Measurements from ENCODE around the gene C1QTNF3.
A peak's percentile ranks its signal among the peaks of the same experiment; 100 is the strongest.

Gene C1QTNF3

GRCh38 chr5:33984671-33985124, 58.3 kb downstream of the C1QTNF3 start, which contains the start of gene SLC45A2:
Gene SLC45A2, minus strand, starts transcription at chr5:33984693. Its CDS starts 110 bp downstream, at chr5:33984583.
- TF ChIP-seq CTCF (IDR thresholded peaks at IDR 0.05; ENCODE audit: low read depth, low read length), result no peak
- no peak for DNase-seq (ENCODE audit: extremely low read depth, low read depth)

- no peak for TF ChIP-seq CTCF (IDR thresholded peaks at IDR 0.05; ENCODE audit: low read depth, low read length)
- DNase-seq (ENCODE audit: extremely low read depth, low read depth), result no peak
Measured at GRCh38 chr5:33984178-33984577, 58.8 kb downstream of the C1QTNF3 start.

- no peak for TF ChIP-seq CTCF (IDR thresholded peaks at IDR 0.05; ENCODE audit: low read depth, low read length)
- DNase-seq (ENCODE audit: extremely low read depth, low read depth), result peak; percentile 34
Measured at GRCh38 chr5:33981408-33982162, 61.4 kb downstream of the C1QTNF3 start.

GRCh38 chr5:33980030-33980429, 63.0 kb downstream of the C1QTNF3 start:
- no peak for TF ChIP-seq CTCF (IDR thresholded peaks at IDR 0.05; ENCODE audit: low read depth, low read length)
- DNase-seq (ENCODE audit: extremely low read depth, low read depth), result no peak

GRCh38 chr5:33978306-33978705, 64.7 kb downstream of the C1QTNF3 start:
- DNase-seq (ENCODE audit: extremely low read depth, low read depth), result no peak
- TF ChIP-seq CTCF (IDR thresholded peaks at IDR 0.05; ENCODE audit: low read depth, low read length), result no peak

GRCh38 chr5:33976307-33976706, 66.7 kb downstream of the C1QTNF3 start:
- DNase-seq (ENCODE audit: extremely low read depth, low read depth), result no peak
- no peak for TF ChIP-seq CTCF (IDR thresholded peaks at IDR 0.05; ENCODE audit: low read depth, low read length)

- TF ChIP-seq CTCF (IDR thresholded peaks at IDR 0.05; ENCODE audit: low read depth, low read length), result no peak
- DNase-seq (ENCODE audit: extremely low read depth, low read depth), result no peak
Measured at GRCh38 chr5:33975852-33976251, 67.2 kb downstream of the C1QTNF3 start.
